Lower lobe of right lung (tissue), 2 donors: Measurements from ENCODE around the gene KIZ. TPM values are rescaled to one million over a fixed set of nuclear protein-coding genes. Genes with fewer than 3 reads are reported as not detected.

Experiments
- ATAC-seq, 2 donors: fragments of 200-7000 bp; cut with Tn5 transposase; one replicate each; pipeline ENCODE4 v1.9.1; 2020 to 2022; ENCODE audit warnings: mild to moderate bottlenecking in 2 of 2, moderate library complexity in 2 of 2
- DNase-seq: peaks from one replicate; pipeline ENCODE4 v3.0.0-alpha.2; 2020
- H3K27ac ChIP-seq: fragments of 200-600 bp; one replicate; pipeline ENCODE4 v1.8.0; 2022
- H3K27me3 ChIP-seq: fragments of 200-600 bp; one replicate; pipeline ENCODE4 v1.8.0; 2022; ENCODE audit warnings: low read depth
- H3K36me3 ChIP-seq: fragments of 200-600 bp; one replicate; pipeline ENCODE4 v1.8.0; 2022; ENCODE audit warnings: mild to moderate bottlenecking
- H3K4me1 ChIP-seq: fragments of 200-600 bp; one replicate; pipeline ENCODE4 v1.8.0; 2022
- H3K4me3 ChIP-seq: fragments of 200-600 bp; one replicate; pipeline ENCODE4 v1.8.0; 2022; ENCODE audit warnings: mild to moderate bottlenecking
- H3K9me3 ChIP-seq: fragments of 200-600 bp; one replicate; pipeline ENCODE4 v1.8.0; 2022
- CTCF ChIP-seq: fragments of 200-600 bp; IDR thresholded peaks from one replicate; pipeline ENCODE4 v1.8.0; 2022; ENCODE audit warnings: antibody characterized with exemption, mild to moderate bottlenecking
- intact Hi-C: fragments of 100-400 bp; cut with DNase I; formaldehyde crosslinking; loops from one replicate; pipeline ENCODE4 v1.11.0; 2022
- total RNA-seq: library from RNA; stranded (reverse); fragmentation: NEBNext Ultra II Directional; extraction: Animal tissue kit (Norgen Biotek cat#: 25700); gene quantifications from one replicate; pipeline ENCODE4 v1.2.1, GENCODE V29; 2021
- donor health status: DM: no; HTN: yes; CAD: no; lungs with severe emphysema.

Gene KIZ
- total RNA-seq, 1 donor from 2014 or later: 19.2 TPM

- TF ChIP-seq CTCF: no peak
- intact Hi-C loops: no loop called here
- no peak for ATAC-seq
Measured at GRCh38 chr20:21202259-21202658, 76.4 kb downstream of the KIZ start.

GRCh38 chr20:21203088-21203656, 77.3 kb downstream of the KIZ start:
- no peak overlapping the region for H3K4me3 ChIP-seq
- H3K9me3 ChIP-seq: no peaks in the 10 kb centered on the region
- intact Hi-C loops: no loop called here
- H3K36me3 ChIP-seq: peaks cover 9% of the 10 kb centered on the region
- DNase-seq (no peak), ATAC-seq (no peak)
- no peaks in the 10 kb centered on the region for H3K4me1 ChIP-seq
- no peaks in the 10 kb centered on the region for H3K27me3 ChIP-seq
- no peak overlapping the region for H3K27ac ChIP-seq
- TF ChIP-seq CTCF: no peak

More at GRCh38 chr20:21202259-21202658, 76.4 kb downstream of the KIZ start:
- DNase-seq: no peak
- no peaks in the 10 kb centered on the region for H3K9me3 ChIP-seq
- H3K27ac ChIP-seq: no peak overlapping the region
- no peaks in the 10 kb centered on the region for H3K4me1 ChIP-seq
- peaks cover 9% of the 10 kb centered on the region for H3K36me3 ChIP-seq
- H3K4me3 ChIP-seq: no peak overlapping the region
- H3K27me3 ChIP-seq: no peaks in the 10 kb centered on the region

DNA sequence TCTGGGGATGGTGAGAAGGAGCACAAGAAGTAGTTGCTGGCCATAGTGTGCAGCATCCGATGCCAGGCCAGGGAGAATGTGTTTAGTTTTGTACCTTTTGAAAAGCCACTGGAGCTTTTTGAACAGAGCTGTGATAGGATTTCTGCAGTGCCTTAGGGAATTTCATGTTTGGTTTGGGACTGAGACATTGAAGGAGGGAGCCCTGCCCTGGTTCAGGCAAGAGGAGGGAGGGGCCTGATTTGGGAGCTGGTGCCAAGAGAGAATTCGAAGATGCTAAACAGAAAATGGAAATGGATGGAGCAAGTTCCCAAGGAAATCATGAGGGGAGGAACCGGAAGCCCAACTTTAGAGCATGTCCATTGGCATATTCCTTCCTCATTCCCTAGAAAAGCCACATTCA, 80.7 kb downstream of the KIZ start:
- no peak for ATAC-seq
- DNase-seq: no peak
- Histone ChIP-seq H3K4me3 (no peak overlapping the region), H3K9me3 (no peaks in the 10 kb centered on the region), H3K4me1 (no peaks in the 10 kb centered on the region), H3K27me3 (no peaks in the 10 kb centered on the region), H3K27ac (no peak overlapping the region), H3K36me3 (peaks cover 9% of the 10 kb centered on the region)
- no peak for TF ChIP-seq CTCF
- intact Hi-C loops: no loop called here

DNA sequence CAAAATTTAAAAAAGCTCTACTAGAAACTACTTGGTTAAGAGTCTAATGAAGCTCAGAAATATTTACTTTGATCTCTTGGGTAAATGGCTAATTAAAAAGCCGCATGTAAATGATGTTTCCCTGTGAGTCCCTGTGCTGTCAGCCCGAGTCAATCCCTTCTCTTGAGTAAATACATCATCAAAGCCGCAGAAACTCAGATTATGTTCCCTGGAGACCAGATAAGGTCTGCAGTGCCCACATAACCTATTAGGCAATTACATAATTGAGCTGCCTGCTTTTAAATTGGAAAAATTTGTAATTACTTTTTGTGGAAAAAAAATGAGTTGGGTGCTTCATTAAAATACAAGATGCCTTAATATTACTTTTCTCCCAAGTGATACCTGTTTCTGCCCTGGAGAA, 83.1 kb downstream of the KIZ start:
- intact Hi-C loops: no loop called here
- ATAC-seq: no peak

GRCh38 chr20:21209668-21210067, 83.8 kb downstream of the KIZ start:
- no peak for TF ChIP-seq CTCF
- no peaks in the 10 kb centered on the region for H3K27me3 ChIP-seq
- no peak for ATAC-seq
- intact Hi-C loops: no loop called here
- H3K9me3 ChIP-seq: no peaks in the 10 kb centered on the region
- H3K27ac ChIP-seq: no peak overlapping the region
- DNase-seq: no peak
- H3K4me3 ChIP-seq: no peak overlapping the region
- H3K36me3 ChIP-seq: peaks cover 9% of the 10 kb centered on the region
- H3K4me1 ChIP-seq: no peaks in the 10 kb centered on the region

More for the DNA sequence above, 83.1 kb downstream of the KIZ start:
- Histone ChIP-seq H3K9me3 (no peaks in the 10 kb centered on the region), H3K27me3 (no peaks in the 10 kb centered on the region), H3K27ac (no peak overlapping the region), H3K4me3 (no peak overlapping the region), H3K4me1 (no peaks in the 10 kb centered on the region), H3K36me3 (peaks cover 9% of the 10 kb centered on the region)
- TF ChIP-seq CTCF: no peak
- no peak for DNase-seq
